H1 (cell line): Measurements from ENCODE around the gene YWHAG. TPM values are rescaled to one million over a fixed set of nuclear protein-coding genes. Genes with fewer than 3 reads are reported as not detected.

Source experiments
- CTCF ChIA-PET: fragments of 300-600 bp; sonication (Branson Sonifier 250); formaldehyde crosslinking; loops from one replicate; lab custom pipeline; 2021; ENCODE audit not compliant: partially characterized antibody; lab: Charles Lee
- POLR2A ChIA-PET: fragments of 300-600 bp; sonication (Branson Sonifier 250); formaldehyde crosslinking; loops from one replicate; lab custom pipeline; 2021; ENCODE audit warnings: inconsistent platforms; ENCODE audit not compliant: partially characterized antibody; lab: Charles Lee
- DNase-seq, 2 experiments: peaks; one replicate each; pipeline versions ENCODE4 v3.0.0 to v3.0.0-alpha.2; 2010 to 2022; ENCODE audit warnings: low spot score in 2 of 2, low read depth in 1 of 2, mixed read lengths in 1 of 2
- FAIRE-seq: peaks from 2 replicates; lab custom pipeline; 2011; peaks lifted over from hg19 to GRCh38; lab: Jason Lieb, UNC
- H2AFZ ChIP-seq: 2 replicates; pipeline ENCODE4 v1.8.1; 2012; ENCODE audit warnings: low read length, inconsistent platforms
- H2AK5ac ChIP-seq: 2 replicates; pipeline ENCODE4 v1.6.1; 2013; ENCODE audit warnings: low read depth, low read length
- H2BK120ac ChIP-seq: replicated peaks from 2 replicates; pipeline ENCODE3; 2013; ENCODE audit warnings: low read depth, low read length, inconsistent platforms
- H2BK12ac ChIP-seq: 2 replicates; pipeline ENCODE4 v1.6.1; 2013; ENCODE audit warnings: low read depth, low read length
- H2BK15ac ChIP-seq: 2 replicates; pipeline ENCODE4 v1.6.1; 2013; ENCODE audit warnings: low read length
- H2BK20ac ChIP-seq: 2 replicates; pipeline ENCODE4 v1.6.1; 2013; ENCODE audit warnings: low read length
- H2BK5ac ChIP-seq: 2 replicates; pipeline ENCODE4 v1.6.1; 2013; ENCODE audit warnings: low read depth, low read length
- H3K14ac ChIP-seq: 2 replicates; pipeline ENCODE4 v1.6.1; 2013; ENCODE audit warnings: inconsistent platforms; ENCODE audit not compliant: insufficient read length
- H3K18ac ChIP-seq: 2 replicates; pipeline ENCODE4 v1.6.1; 2013; ENCODE audit warnings: low read length; ENCODE audit errors: extremely low read depth
- H3K23ac ChIP-seq: 2 replicates; pipeline ENCODE4 v1.6.1; 2013; ENCODE audit warnings: inconsistent platforms; ENCODE audit not compliant: insufficient read length
- H3K23me2 ChIP-seq: 2 replicates; pipeline ENCODE4 v1.6.1; 2013; ENCODE audit warnings: low read depth, low read length
- H3K27ac ChIP-seq: 2 replicates; pipeline ENCODE4 v1.6.1; 2011; ENCODE audit warnings: low read depth, low read length, inconsistent platforms
- H3K27me3 ChIP-seq, 4 experiments: replicated peaks in 1 of 4; 1 replicate in 1 of 4; 2 replicates in 3 of 4; pipeline versions ENCODE4 v1.6.1 to v1.8.1; 2011 to 2013; ENCODE audit warnings: low read length in 3 of 4, mild to moderate bottlenecking in 3 of 4, inconsistent platforms in 2 of 4, mixed read lengths in 2 of 4, moderate library complexity in 1 of 4; ENCODE audit not compliant: control insufficient read depth in 3 of 4, insufficient read depth in 3 of 4; ENCODE audit errors: extremely low read depth in 1 of 4
- H3K36me3 ChIP-seq, 4 experiments: 2 replicates each; pipeline versions ENCODE4 v1.6.1 to v1.8.1; 2011 to 2013; ENCODE audit warnings: mild to moderate bottlenecking in 4 of 4, low read length in 3 of 4, moderate library complexity in 2 of 4, control low read depth in 1 of 4, inconsistent platforms in 1 of 4; ENCODE audit not compliant: insufficient read depth in 4 of 4, control insufficient read depth in 2 of 4
- H3K4ac ChIP-seq: replicated peaks from 2 replicates; pipeline ENCODE3; 2013; ENCODE audit warnings: low read length, low read depth, mixed read lengths, inconsistent platforms; ENCODE audit not compliant: insufficient read length
- H3K4me1 ChIP-seq, 4 experiments: replicated peaks in 1 of 4; 1 replicate in 1 of 4; 2 replicates in 3 of 4; pipeline versions ENCODE4 v1.6.1 to v1.8.1; 2011 to 2013; ENCODE audit warnings: low read length in 3 of 4, inconsistent platforms in 2 of 4, mixed read lengths in 1 of 4; ENCODE audit not compliant: insufficient read depth in 4 of 4, control insufficient read depth in 3 of 4
- H3K4me2 ChIP-seq, 2 experiments: 2 replicates each; pipeline versions ENCODE4 v1.6.1 to v1.8.1; 2011 to 2013; ENCODE audit warnings: low read depth in 2 of 2, low read length in 2 of 2, control low read depth in 1 of 2, inconsistent platforms in 1 of 2, mild to moderate bottlenecking in 1 of 2; ENCODE audit not compliant: insufficient read depth in 1 of 2
- H3K4me3 ChIP-seq, 4 experiments: fragments of 200-600, 300-600 bp in 1 of 4; sonication (generic), shearing (Covaris generic), sonication (Bioruptor Twin) in 1 of 4; 2 replicates each; pipeline versions ENCODE4 v1.5.1 to v1.8.1; 2011 to 2016; ENCODE audit warnings: low read length in 4 of 4, low read depth in 3 of 4, control low read depth in 2 of 4, inconsistent platforms in 2 of 4, mild to moderate bottlenecking in 2 of 4, mixed read lengths in 1 of 4, moderate library complexity in 1 of 4; ENCODE audit not compliant: insufficient read depth in 2 of 4; ENCODE audit errors: extremely low read depth in 1 of 4
- H3K56ac ChIP-seq: replicated peaks from 2 replicates; pipeline ENCODE3; 2013; ENCODE audit warnings: low read depth, mild to moderate bottlenecking, mixed read lengths, low read length, inconsistent platforms; ENCODE audit not compliant: insufficient read length
- H3K79me1 ChIP-seq: 2 replicates; pipeline ENCODE4 v1.6.1; 2013; ENCODE audit warnings: low read depth, low read length, control low read depth
- H3K79me2 ChIP-seq, 2 experiments: 2 replicates each; pipeline versions ENCODE4 v1.6.1 to v1.8.1; 2012 to 2013; ENCODE audit warnings: low read length in 2 of 2, mild to moderate bottlenecking in 2 of 2, inconsistent platforms in 1 of 2; ENCODE audit not compliant: insufficient read depth in 2 of 2, control insufficient read depth in 1 of 2
- H3K9ac ChIP-seq, 4 experiments: replicated peaks in 1 of 4; 1 replicate in 1 of 4; 2 replicates in 3 of 4; pipeline versions ENCODE4 v1.6.1 to v1.8.1; 2011 to 2013; ENCODE audit warnings: low read depth in 3 of 4, low read length in 3 of 4, control low read depth in 2 of 4, mild to moderate bottlenecking in 2 of 4, moderate library complexity in 2 of 4, inconsistent platforms in 1 of 4; ENCODE audit errors: extremely low read depth in 1 of 4
- H3K9me3 ChIP-seq, 2 experiments: 2 replicates each; pipeline versions ENCODE4 v1.6.1 to v1.8.1; 2012 to 2013; ENCODE audit warnings: mild to moderate bottlenecking in 2 of 2, moderate library complexity in 2 of 2, control low read depth in 1 of 2, inconsistent platforms in 1 of 2, low read depth in 1 of 2, low read length in 1 of 2, mixed read lengths in 1 of 2; ENCODE audit not compliant: insufficient read depth in 2 of 2
- H4K20me1 ChIP-seq, 2 experiments: replicated peaks in 1 of 2; 2 replicates each; pipeline versions ENCODE3 to v1.8.1; 2011 to 2013; ENCODE audit warnings: inconsistent platforms in 2 of 2, low read length in 2 of 2, mild to moderate bottlenecking in 1 of 2; ENCODE audit not compliant: insufficient read depth in 2 of 2, control insufficient read depth in 1 of 2
- H4K5ac ChIP-seq: 2 replicates; pipeline ENCODE4 v1.6.1; 2013; ENCODE audit warnings: low read length, low read depth, mixed read lengths, inconsistent platforms; ENCODE audit not compliant: insufficient read length
- H4K8ac ChIP-seq: 2 replicates; pipeline ENCODE4 v1.8.0; 2013; ENCODE audit warnings: mild to moderate bottlenecking, moderate library complexity, low read length, inconsistent platforms; ENCODE audit not compliant: insufficient read depth; ENCODE audit errors: extremely low read depth
- H4K91ac ChIP-seq: replicated peaks from 2 replicates; pipeline ENCODE3; 2013; ENCODE audit warnings: low read length, mixed read lengths, inconsistent platforms; ENCODE audit not compliant: insufficient read length
- BCL11A ChIP-seq, 2 experiments: IDR thresholded peaks; one replicate each; pipeline ENCODE4 v1.6.1; 2011; ENCODE audit warnings: low read depth in 2 of 2, low read length in 2 of 2, mild to moderate bottlenecking in 2 of 2
- CREB1 ChIP-seq: IDR thresholded peaks from 2 replicates; pipeline ENCODE4 v1.6.1; 2012; ENCODE audit warnings: inconsistent platforms
- FOSL1 ChIP-seq: IDR thresholded peaks from 2 replicates; pipeline ENCODE4 v1.6.1; 2011; ENCODE audit warnings: mild to moderate bottlenecking, low read depth, low read length, moderate library complexity; ENCODE audit not compliant: insufficient read depth
- POLR2AphosphoS5 ChIP-seq: IDR thresholded peaks from 2 replicates; pipeline ENCODE4 v1.6.1; 2011; ENCODE audit warnings: low read depth, low read length
- SP1 ChIP-seq: IDR thresholded peaks from 2 replicates; pipeline ENCODE4 v1.6.1; 2011; ENCODE audit warnings: low read depth, low read length
- SUZ12 ChIP-seq: fragments of 200-600 bp; sonication (generic); IDR thresholded peaks from 2 replicates; pipeline ENCODE4 v1.6.1; 2012; ENCODE audit warnings: mild to moderate bottlenecking, inconsistent platforms, low read length, moderate library complexity, mixed read lengths
- WGBS, 2 experiments: shearing (Covaris generic) in 1 of 2; methylation state at CpG; one replicate each; pipeline versions ENCODE4 v1.1.6 to v1.1.7; 2013 to 2015; ENCODE audit warnings: low lambda C conversion rate in 2 of 2, mixed read lengths in 2 of 2, inconsistent platforms in 1 of 2, low coverage in 1 of 2, missing lambda C conversion rate in 1 of 2; ENCODE audit not compliant: insufficient replicate concordance in 2 of 2, insufficient coverage in 1 of 2, insufficient read length in 1 of 2; ENCODE audit errors: extremely low coverage in 1 of 2, missing lambda C conversion rate in 1 of 2; 5-methylcytosine and 5-hydroxymethylcytosine counted together
- polyA plus RNA-seq, 7 experiments: library from polyadenylated mRNA; depleted of rRNA in 3 of 7; stranded (reverse) in 5 of 7; unstranded in 2 of 7; fragments of >200 nt in 5 of 7; fragments of 200-250 nt in 2 of 7; gene quantifications; 1 replicate in 5 of 7; 2 replicates in 1 of 7; 4 replicates in 1 of 7; pipeline versions ENCODE4 v1.2.1 to v1.2.3, GENCODE V29; 2011 to 2013; ENCODE audit warnings: missing spikeins in 2 of 7, mixed read lengths in 2 of 7
- total RNA-seq: library from RNA; stranded (reverse); fragmentation: NEBNext Ultra II Directional; extraction: Animal tissue kit (Norgen Biotek cat#: 25700); gene quantifications from 2 replicates; pipeline ENCODE4 v1.2.1, GENCODE V29; 2021
- TF ChIP-seq, protein P1 (sequence below): IDR thresholded peaks from 2 replicates; pipeline ENCODE4 v1.6.1; 2011; ENCODE audit warnings: low read length, improper control_type of control experiment

YWHAG gene
- total and polyA plus RNA-seq, 2 of the 8 experiments (the other 6 are each of a cell fraction or from before 2014, with no cell fraction given) = 57.2 to 241 TPM

DNA sequence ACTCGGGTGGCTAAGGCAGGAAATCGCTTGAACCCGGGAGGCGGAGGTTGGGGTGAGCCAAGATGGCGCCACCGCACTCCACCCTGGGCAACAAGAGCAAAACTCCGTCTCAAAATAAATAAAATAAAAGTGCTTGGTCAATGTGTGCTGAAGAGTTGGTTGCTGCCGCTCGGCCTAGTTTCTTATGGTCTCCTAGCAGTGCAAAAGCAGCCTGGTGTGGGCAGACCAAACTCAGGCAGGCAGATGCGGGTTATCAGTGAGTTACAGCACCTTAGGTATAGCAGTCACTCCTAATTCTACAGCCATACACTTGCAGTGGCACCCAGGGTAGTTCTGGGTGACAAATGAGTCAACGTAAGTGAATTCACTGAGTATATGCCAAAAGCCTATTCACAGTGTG is 33.7 kb downstream of the YWHAG start:
- TF ChIP-seq, protein P1, sequence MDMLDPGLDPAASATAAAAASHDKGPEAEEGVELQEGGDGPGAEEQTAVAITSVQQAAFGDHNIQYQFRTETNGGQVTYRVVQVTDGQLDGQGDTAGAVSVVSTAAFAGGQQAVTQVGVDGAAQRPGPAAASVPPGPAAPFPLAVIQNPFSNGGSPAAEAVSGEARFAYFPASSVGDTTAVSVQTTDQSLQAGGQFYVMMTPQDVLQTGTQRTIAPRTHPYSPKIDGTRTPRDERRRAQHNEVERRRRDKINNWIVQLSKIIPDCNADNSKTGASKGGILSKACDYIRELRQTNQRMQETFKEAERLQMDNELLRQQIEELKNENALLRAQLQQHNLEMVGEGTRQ = no peak
- TF ChIP-seq CREB1 = no peak
- TF ChIP-seq POLR2AphosphoS5 = peak; percentile 55; the same call in 1 of the 2 replicates
- no peak for TF ChIP-seq SUZ12
- TF ChIP-seq SP1 = no peak
- TF ChIP-seq FOSL1 = no peak
- TF ChIP-seq BCL11A (IDR thresholded peaks at IDR 0.05; ENCODE audit: low read depth in 2 of 2, low read length in 2 of 2) = no peak
- TF ChIP-seq, all 59 proteins: peak for 1

More for the DNA sequence above, 33.7 kb downstream of the YWHAG start:
- DNase-seq (no peak), FAIRE-seq (no peak)
- Histone ChIP-seq H2BK20ac (no peak overlapping the region), H3K9ac (no peak overlapping the region), H3K23ac (no peak overlapping the region), H4K8ac (no peak overlapping the region), H2BK120ac (no peak overlapping the region), H2BK5ac (no peak overlapping the region), H3K4me1 (no peaks in the 10 kb centered on the region; a peak in 1 of 7 replicates), H3K79me2 (peaks cover 0 to 42% of the 10 kb centered on the region in 2 experiments; a peak in 3 of 4 replicates), H2BK15ac (no peak overlapping the region), H3K56ac (no peak overlapping the region), H3K79me1 (no peaks in the 10 kb centered on the region; the same call in 1 of the 2 replicates), H3K18ac (no peak overlapping the region), H2AK5ac (no peak overlapping the region), H3K4ac (no peak overlapping the region), H4K5ac (no peak overlapping the region), H3K27me3 (no peaks in the 10 kb centered on the region), H2AFZ (no peak overlapping the region), H4K91ac (no peak overlapping the region), H2BK12ac (no peak overlapping the region), H3K4me3 (no peak overlapping the region), H4K20me1 (peaks cover 19 to 27% of the 10 kb centered on the region in 2 experiments), H3K23me2 (no peaks in the 10 kb centered on the region), H3K14ac (no peak overlapping the region), H3K27ac (no peak overlapping the region), H3K9me3 (no peaks in the 10 kb centered on the region), H3K36me3 (peaks cover 22 to 52% (median 41%) of the 10 kb centered on the region in 4 experiments), H3K4me2 (no peak overlapping the region)
- POLR2A ChIA-PET = interaction anchor here (1.1 to 5.3 kb wide), 6 partner anchors 10 to 34 kb away, joined by 3 to 33 read pairs (median 13); no protein-coding TSS in a partner anchor
- WGBS, 2 experiments = 96% methylated on average over 11 of the region's 11 CpGs; no CpG with 5 or more reads in 1 of the 2 experiments
- CTCF ChIA-PET = interaction anchor here (1.2 kb wide), 1 partner anchor 253 kb away, joined by 3 read pairs; no protein-coding TSS in a partner anchor
